Left cardiac atrium (tissue), 4 donors: ENCODE data around the gene ZNF628. TPM values are rescaled to one million over a fixed set of nuclear protein-coding genes. Genes with fewer than 3 reads are reported as not detected.
"Not testable (repeated sequence)": the region's sequence is repeated elsewhere in the genome, so short reads cannot be mapped to it uniquely, and the experiment has no call there.

Source experiments
- ATAC-seq, 2 donors: fragments of 200-7000 bp; cut with Tn5 transposase; one replicate each; pipeline ENCODE4 v1.9.1; 2020; ENCODE audit warnings: mild to moderate bottlenecking in 2 of 2, moderate library complexity in 2 of 2
- DNase-seq: peaks from one replicate; pipeline ENCODE4 v3.0.0-alpha.2; 2020
- intact Hi-C, 2 donors: fragments of 100-400 bp; cut with DNase I; formaldehyde crosslinking; loops; one replicate each; pipeline versions ENCODE4 v1.14.1 to v1.15.1; 2022 to 2023
- total RNA-seq, 2 donors: library from RNA; stranded (reverse); fragmentation: NEBNext Ultra II Directional; extraction: Animal tissue kit (Norgen Biotek cat#: 25700); gene quantifications; one replicate each; pipeline ENCODE4 v1.2.1, GENCODE V29; 2021
- donor health status: DM: no; HTN: yes; CAD: no.
- donor health status: DM: no; HTN: yes; CAD: no; lungs with severe emphysema.
- donor health status: DM: yes; HTN: yes; CAD: no.
- donor health status: Dilated cardiomyopathy.

ZNF628 gene
- total RNA-seq, 2 donors from 2014 or later: 5.3 to 9.0 TPM

DNA sequence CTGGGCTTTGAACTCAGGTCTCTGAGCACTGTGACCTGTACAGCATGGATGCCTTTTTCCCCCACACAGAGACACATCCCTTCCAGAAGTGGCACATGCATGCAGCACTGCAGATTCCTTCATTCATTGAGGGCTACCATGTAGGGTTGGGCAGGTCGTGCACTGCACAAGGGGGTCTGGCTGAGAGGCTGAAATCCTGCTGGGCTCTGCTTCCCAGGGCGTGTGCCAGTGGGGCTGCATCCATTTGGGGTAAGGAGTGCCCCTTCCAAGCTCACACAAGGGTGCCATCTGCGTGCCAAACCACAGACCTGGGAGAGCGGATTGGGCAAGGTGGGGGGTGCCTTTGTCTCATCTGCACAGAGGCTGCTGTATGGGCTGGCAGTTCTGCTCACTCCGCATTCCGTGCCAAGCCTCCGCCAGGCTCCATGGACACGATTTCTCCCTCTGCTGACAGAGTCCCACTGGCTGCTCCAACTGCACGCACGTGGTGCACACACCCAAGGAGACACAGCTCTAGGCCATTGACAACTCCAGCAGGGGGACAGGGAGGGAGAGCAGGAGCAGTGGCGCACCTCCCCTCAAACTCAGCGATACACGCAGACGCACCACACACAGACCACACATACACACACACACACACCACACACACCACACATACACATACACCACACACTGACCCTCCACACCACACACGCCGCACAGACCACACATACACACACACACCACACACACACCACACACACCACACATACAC lies 28.8 kb upstream of the ZNF628 start:
- ATAC-seq (peak in 1 of 2 donors; percentile 54), DNase-seq (no peak)
- intact Hi-C loops: no loop called here

DNA sequence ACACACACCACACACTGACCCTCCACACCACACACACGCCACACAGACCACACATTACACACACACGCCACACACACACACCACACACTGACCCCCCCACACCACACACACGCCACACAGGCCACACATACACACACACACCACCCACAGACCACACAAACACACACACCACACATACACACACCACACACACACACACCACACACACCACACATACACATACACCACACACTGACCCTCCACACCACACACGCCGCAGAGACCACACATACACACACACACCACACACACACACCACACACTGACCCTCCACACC lies 28.3 kb upstream of the ZNF628 start:
- ATAC-seq, DNase-seq, intact Hi-C loops: not testable (repeated sequence)

DNA sequence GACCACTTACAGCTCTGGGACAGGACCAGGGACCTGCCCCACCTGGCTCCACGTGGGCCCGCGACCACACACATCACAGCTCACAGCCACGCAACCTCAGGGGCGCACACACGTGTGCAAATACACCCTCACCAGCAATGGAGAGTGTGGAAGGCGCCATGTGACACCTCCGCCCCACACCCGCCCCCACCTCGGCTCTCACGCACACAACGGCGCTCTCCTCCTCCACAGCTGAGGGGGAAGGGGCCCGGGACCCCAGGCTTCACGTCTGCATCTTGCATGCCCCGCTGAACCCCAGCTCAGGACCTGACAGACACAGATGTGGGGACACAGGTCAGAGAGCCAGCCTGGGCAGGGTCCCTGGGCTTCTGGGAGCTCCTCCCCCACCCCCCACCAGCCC lies 26.9 kb upstream of the ZNF628 start:
- intact Hi-C loops: no loop called here
- no peak for ATAC-seq

DNA sequence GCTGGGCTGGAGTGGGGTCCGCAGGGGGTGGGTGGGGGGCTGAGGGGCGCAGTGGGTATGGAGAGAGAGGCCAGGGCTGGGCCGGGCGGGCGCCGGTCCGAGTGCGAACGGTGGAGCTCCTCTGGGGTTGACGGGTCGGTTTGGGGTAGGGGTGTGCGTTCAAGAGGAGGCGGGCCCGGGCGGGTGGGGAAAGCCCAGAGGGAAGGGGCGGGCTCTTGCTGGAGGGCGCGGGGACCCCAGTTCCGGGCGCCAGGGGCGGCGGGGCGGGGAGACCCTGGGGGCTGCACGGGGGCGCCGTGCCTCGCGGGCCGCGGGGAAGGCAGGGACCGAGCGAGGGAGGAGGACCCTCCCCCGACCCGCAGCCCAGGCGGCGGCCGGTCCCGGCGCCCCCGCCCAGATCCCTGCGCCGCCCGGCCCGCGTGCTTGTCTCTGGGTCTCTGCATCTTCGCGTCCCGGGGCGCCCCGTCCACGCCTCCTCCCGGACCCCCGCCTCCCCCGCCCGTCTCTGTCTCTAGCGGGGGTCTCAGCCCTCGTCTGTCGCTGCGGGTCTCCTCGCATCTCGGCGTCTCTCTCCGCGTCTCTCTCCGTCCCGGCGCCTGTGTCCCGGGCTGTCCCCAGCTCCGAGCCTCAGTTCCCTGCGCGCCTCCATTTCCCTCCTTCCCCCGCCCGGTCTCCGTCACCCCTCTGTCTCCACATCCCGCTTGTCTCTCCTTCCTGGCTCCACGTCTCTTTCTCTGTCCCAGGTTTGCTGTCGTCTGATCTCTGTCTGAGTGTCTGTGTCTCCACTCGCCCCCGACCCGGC lies 25.1 kb upstream of the ZNF628 start:
- intact Hi-C loops: no loop called here

More for the DNA sequence above, 26.9 kb upstream of the ZNF628 start:
- DNase-seq: no peak

DNA sequence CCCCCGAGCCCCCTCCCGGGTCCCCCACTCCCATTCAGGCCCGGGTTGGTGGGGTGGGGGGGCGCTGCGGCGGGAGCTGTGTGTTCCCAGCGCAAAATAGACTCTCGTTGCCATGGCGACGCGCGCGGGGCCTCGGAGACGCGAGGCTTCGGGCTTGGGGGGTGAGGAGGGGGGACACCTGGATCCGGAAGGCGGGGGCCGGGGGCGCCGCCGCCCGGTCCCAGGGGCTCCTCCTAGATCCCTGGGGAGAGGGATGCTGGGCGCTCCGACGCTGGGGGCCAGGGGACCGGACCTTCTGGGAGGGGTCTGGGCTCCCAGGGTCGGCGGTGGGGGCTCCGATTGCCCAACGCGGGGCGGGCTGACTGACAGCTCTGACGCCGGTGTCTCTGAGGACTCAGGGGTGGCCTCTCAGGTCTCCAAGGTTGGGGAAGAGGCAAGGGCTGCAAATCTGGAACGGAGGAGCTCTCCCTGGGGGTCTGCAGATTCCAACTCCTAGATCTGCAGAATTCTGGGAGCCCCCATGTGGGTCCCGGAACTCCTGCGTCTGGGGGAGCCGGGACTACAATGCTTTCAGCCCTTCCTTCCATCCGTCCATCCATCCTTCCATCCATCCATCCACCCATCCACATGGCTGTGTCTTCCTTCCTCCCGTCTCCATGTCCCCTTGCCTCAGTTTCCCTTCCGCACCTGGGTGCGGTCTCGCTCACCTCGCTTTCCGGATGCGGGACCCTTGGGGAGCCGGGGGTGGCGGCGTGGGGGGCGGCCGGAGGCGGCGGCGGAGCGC lies 24.3 kb upstream of the ZNF628 start:
- intact Hi-C loops: no loop called here
- DNase-seq (no peak), ATAC-seq (no peak)

More for the DNA sequence above, 25.1 kb upstream of the ZNF628 start:
- no peak for ATAC-seq
- DNase-seq: no peak

DNA sequence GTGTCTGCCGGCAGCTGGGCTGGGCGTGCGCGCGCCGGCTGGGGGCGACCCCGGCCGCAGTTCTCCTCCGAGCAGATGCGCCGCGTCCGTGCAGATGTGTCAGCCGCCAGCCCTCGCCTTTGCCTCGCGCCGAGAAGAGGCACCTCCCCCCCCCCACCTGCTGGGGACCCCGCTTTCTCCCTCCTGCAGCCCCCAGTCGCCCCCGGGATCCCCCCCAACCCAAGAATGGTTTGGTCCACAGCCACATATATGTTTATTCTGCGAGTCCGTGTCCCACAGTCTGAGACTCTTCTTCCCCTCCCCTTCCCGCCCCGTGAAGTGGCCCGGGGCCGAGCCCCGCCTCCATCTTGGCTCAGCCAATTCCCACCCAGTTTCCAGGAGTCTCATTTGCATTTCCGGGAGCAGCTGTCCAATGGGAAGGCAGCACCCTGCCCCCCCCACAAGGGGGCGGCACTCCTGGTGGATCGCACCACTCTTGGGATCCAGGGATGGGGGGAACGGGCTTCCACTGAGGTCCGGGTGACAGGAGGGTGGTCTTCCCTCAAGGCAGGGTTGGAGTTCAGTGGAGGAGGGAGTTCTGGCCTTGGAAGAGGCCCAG lies 23.6 kb upstream of the ZNF628 start:
- peak; percentile 87 to 90 for ATAC-seq
- intact Hi-C loops: no loop called here
- peak; percentile 79 for DNase-seq

DNA sequence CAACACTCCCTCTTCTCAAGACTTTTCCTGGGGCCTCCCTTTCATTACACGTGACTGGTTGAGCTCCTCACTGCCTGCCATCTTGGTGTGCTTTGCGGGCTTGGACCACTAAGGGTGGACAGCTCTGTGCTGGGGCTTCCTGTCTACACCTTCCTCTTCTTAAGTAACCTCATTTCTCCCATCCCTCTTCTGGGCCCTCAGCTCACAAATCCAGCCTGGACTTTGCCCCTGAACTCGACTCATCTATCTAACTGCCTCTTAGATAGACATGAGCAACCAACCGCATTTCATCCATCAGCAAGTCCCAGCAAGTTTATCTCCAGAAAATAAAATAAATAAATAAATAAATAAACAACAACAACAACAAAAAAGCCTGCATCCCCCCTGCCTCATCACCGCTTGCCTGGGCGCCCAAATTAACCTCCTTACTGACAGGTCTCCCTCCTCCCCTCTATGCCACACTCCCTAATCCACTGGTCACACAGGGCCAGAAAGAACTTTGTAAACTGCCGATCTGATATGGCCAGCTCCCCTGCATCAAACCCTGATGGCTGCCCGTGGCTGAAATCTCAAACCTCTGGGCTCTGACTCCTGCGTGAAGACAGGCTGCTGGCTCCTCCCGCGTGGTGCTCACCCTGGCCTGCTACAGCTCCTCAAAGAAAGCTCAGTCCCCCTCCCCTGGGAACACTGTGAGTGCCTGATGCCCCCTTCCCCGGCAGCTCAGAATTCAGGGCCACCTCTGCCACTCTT lies 22.7 kb upstream of the ZNF628 start:
- DNase-seq (no peak), ATAC-seq (no peak)
- intact Hi-C loops: no loop called here

DNA sequence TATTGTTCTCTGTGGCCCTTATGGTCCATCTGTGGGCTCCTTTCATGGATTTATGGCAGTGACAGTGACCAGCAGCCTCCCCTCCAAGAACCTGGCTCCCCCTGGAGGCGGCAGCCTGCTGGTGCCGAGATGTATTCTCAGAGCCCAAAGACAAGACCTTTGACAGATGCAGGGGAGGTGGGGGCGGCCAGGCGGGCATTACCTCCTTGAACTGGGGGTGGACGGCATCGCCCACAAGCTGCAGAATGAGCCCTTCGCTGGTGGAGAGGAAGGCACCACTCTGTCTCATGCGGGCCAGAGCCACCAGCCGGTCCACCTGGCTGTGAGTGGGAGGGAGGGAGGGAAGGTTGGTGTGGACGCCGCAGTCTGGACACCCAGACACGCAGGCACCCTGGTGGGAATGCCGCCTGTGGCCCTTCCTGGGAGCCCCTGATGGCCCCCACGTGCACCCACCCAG lies 21.6 kb upstream of the ZNF628 start:
- intact Hi-C loops: no loop called here
- no peak for DNase-seq
- no peak for ATAC-seq

DNA sequence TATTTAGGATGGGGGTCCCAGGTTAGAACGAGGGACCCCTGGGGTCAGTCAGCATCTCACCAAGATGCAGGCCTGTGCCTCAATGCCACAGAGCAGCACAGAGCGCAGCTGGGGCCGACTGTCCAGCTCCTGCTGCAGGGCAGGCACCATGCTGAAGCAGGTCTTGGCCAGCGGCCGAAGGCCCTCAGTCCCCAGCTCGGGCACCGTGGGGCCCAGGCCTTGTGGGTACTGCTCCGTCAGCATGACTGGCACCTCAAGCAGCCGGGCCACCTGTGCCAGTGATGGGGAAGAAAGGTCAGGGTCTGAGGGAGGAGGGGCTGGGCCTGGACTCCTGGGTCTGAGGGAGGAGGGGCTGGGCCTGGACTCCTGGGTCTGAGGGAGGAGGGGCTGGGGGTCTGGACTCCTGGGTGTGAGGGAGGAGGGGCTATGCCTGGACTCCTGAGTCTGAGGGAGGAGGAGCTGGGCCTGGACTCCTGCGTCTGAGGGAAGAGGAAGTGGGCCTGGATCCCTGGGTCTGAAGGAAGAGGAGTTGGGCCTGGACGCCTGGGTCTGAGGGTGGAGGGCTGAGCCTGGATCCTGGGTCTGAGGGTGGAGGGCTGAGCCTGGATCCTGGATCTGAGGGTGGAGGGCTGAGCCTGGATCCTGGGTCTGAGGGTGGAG lies 20.7 kb upstream of the ZNF628 start:
- intact Hi-C loops: no loop called here
- DNase-seq (no peak), ATAC-seq (no peak)

DNA sequence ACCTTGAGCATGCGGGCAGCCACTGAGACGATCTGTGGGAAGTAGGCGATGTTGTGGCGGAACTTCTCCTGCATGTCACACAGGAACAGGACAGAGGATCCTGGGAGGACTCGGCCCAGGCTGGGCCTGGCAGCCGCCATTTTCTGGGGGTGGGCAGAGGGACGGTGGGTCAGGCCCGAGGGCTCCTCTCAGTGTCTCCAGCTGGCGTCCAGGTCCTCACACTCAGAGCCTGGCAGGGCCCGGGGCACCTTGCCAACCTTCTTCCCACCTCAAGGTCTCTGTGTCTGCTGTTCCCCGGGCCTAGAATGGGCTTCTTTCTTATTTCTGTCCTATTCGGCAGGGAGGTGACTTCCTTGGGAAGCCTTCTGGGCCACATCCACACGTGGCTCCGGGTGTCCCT lies 20.1 kb upstream of the ZNF628 start:
- ATAC-seq: no peak
- intact Hi-C loops: no loop called here
- DNase-seq: no peak

DNA sequence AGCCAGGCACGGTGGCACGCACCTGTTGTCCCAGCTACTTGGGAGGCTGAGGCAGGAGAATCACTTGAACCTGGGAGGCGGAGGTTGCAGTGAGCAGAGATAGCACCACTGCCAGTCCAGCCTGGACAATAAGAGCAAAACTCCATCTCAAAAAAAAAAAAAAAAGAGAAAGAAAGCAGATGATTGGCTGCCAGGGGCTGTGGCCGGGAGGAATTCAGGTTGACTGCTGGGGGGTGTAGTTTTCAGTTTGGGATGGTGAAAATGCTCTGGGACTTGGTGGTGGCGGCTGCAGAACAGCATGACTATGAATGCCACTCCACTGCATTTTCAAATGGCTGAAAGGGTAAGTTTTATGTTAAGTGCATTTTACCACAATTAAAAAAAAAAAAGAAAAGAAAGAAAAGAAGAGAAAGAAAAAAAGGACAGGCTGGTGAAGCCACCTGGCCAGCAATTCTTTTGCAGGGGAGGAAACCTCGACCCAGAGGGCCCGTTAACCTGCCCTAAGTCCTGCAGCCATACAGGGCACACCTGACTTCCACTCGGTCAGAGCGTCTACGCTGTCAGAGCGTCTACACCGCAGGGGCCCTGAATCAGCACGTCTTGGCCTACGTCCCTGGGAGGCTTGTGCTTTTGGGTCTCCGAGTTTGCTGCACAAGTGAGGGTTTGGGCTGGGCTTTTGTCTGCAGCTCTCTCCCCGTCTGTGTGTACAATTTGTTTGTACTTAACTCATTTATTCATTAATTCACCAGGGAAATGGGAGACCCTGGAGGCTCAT lies 18.5 kb upstream of the ZNF628 start:
- ATAC-seq (no peak), DNase-seq (no peak)
- intact Hi-C loops: no loop called here

DNA sequence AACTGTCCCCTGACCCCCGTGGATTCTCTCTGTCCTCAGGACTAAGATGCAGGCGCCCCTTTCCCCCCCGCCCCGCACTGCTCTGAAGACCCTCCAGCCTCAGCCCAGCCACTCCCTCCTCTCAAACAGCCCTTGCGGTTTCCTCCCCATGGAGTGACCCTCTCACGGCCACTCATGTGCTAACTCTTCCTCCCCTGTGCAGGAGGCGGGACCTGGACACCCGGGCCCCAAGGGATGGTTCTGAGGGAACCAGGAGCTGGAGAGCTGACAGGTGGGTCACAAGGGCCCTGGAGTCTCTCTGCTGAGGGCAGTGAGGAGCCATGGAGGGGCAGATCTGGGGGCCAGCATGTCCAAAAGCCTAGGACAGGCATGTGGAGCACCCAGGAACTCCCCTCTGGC lies 16.9 kb upstream of the ZNF628 start:
- DNase-seq: no peak
- no peak for ATAC-seq
- intact Hi-C loops: no loop called here

DNA sequence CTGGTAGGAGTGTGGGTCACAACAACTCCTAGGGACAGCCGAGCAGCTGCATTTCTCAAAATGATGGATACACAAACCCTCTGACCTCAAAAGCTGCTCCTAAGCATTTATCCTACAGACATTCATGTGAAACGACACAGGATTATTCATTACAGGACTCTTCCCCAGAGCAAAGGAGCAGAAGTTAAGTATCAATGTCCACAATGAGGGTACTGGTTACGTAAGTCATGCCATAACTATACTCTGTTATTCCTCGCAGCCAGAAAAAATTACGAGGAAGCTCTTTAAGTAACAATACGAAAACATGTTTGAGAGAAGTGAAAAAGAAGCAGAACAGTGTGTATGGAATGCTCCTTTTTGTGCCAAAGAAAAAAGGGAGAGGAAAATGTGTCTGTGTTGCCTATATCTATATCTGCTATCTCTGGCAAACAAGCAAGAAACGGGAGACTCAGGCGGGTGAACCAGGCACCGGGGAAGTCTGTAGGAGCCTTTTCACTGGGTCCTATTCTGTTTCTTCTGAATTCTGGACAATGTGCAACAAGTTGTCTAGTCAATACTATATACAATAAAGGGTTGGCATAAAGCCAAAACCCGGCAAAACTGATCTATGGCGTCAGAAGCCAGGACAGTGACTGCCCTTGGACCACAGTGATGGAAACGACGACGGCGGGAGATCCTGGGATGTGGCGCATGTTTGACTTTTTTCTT lies 16.3 kb upstream of the ZNF628 start:
- ATAC-seq (no peak), DNase-seq (no peak)
- intact Hi-C loops: no loop called here

DNA sequence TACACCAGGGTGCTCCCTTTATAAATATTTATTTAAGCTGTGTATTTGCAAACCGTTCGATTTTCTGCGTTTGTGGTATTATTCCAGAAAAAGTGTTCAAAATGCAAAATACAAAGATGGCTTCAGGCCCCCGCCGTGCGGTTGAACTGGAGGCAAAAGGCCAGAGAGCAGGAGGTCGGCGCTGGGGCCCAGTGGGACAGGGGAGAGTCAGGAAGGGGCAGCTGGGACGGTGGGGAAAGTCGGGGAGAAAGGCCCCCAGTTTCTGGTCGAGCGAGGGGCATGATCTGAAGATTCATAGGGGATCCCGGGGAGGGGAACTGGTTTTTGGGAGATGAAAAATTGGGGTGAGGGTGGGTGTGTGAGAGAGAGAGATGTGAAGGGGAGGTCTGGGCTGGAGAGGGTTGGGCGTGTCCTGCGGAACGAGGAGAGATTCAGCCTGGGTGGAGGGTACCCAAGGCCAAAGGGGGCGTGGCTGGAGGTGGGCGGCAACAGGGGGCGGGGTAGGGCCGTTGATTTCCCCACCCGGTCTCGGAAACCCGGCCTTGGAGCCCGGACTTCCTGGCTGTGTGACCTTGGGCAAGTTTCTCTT lies 15.7 kb upstream of the ZNF628 start:
- peak; percentile 80 to 85 for ATAC-seq
- intact Hi-C loops: no loop called here
- DNase-seq: peak; percentile 87

DNA sequence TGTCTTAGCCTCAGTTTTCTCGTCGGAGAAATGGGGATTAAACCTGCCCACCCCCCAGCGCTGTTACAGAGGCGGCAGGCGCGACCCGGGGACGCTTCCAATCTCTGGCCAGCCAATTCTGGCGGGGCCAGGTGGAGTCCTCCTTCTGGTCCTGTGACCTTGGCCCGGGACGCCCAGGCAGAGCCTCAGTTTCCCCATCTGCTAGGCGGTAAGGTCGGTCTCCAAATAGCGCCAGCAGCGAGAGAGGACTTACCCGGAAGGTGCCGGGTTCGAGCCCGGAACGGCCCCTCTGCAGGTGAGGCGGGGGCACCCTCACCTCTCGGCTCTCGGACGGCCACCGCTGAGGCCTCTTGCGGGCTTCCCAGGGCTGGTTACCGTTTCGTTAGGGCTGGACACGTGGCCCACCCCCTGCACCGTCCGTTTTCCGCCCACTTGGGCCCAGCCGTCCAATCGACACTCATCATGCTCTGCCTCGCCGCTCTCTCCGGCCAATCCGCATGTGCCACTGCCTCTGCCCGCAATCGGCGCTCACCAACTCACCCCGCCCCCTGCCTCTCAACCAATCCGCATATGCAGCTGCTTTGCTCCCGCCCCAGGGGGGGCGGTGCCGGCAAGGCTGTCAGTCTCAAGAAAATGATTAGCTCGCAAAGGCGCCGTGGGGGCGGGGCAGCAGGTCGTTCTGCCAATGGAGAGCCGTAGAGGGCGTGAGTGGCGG lies 15.0 kb upstream of the ZNF628 start, which contains the start of gene ISOC2:
TSS of gene ISOC2 (minus strand) at position 384 of the 715 bp plus-strand sequence. CDS start 5,156 bp downstream, outside the sequence.
- intact Hi-C loops: no loop called here
- ATAC-seq (peak; percentile 96 to 97), DNase-seq (peak; percentile 100)
